SK-N-SH (cell line): ENCODE results near the gene IL32. TPM values are rescaled to one million over a fixed set of nuclear protein-coding genes. Genes with fewer than 3 reads are reported as not detected.
A peak's percentile ranks its signal among the peaks of the same experiment; 100 is the strongest.

Experiments
- CTCF ChIA-PET: fragments of 300-600, 350-600 bp; formaldehyde crosslinking; extraction: SDS; loops from one replicate; lab custom pipeline; 2021; lab: Yijun Ruan, JAX
- POLR2A ChIA-PET: fragments of 350-600 bp; sonication (Branson Sonifier 250); formaldehyde crosslinking; extraction: SDS; loops from one replicate; lab custom pipeline; 2020; ENCODE audit warnings: antibody characterized with exemption, inconsistent platforms; lab: Yijun Ruan, JAX
- DNase-seq: peaks from one replicate; pipeline ENCODE4 v3.0.0; 2012
- H2AFZ ChIP-seq: fragments of 200-600 bp; sonication (generic); 2 replicates; pipeline ENCODE4 v1.8.1; 2016; ENCODE audit warnings: antibody characterized with exemption, mild to moderate bottlenecking, low read depth
- H3F3A ChIP-seq: fragments of 200-600 bp; sonication (generic); replicated peaks from 2 replicates; pipeline ENCODE3; 2016; ENCODE audit warnings: antibody characterized with exemption, mild to moderate bottlenecking; ENCODE audit not compliant: insufficient read depth
- H3K27ac ChIP-seq, 2 experiments: fragments of 200-500 bp in 1 of 2; fragments of 200-600 bp in 1 of 2; sonication (Bioruptor generic) in 1 of 2; sonication (generic), shearing (Covaris generic) in 1 of 2; 2 replicates each; pipeline versions ENCODE4 v1.5.1 to v1.6.1; 2014 to 2016; ENCODE audit warnings: low read depth in 2 of 2, inconsistent platforms in 1 of 2, low read length in 1 of 2, mild to moderate bottlenecking in 1 of 2, mixed read lengths in 1 of 2
- H3K27me3 ChIP-seq: fragments of 200-600 bp; sonication (generic), shearing (Covaris generic); 2 replicates; pipeline ENCODE4 v1.6.1; 2016; ENCODE audit warnings: mixed run types; ENCODE audit not compliant: insufficient read depth
- H3K36me3 ChIP-seq, 2 experiments: fragments of 200-500 bp in 1 of 2; fragments of 200-600 bp in 1 of 2; sonication (Bioruptor generic) in 1 of 2; sonication (generic) in 1 of 2; replicated peaks in 1 of 2; 2 replicates each; pipeline versions ENCODE3 to v1.5.1; 2014 to 2016; ENCODE audit warnings: low read length in 1 of 2, mild to moderate bottlenecking in 1 of 2; ENCODE audit not compliant: insufficient read depth in 2 of 2, control insufficient read depth in 1 of 2
- H3K4me1 ChIP-seq, 2 experiments: fragments of 200-500 bp in 1 of 2; fragments of 200-600 bp in 1 of 2; sonication (Bioruptor generic) in 1 of 2; sonication (generic), shearing (Covaris generic) in 1 of 2; 2 replicates each; pipeline versions ENCODE4 v1.5.1 to v1.6.1; 2014 to 2016; ENCODE audit warnings: low read depth in 1 of 2, low read length in 1 of 2, mixed run types in 1 of 2; ENCODE audit not compliant: insufficient read depth in 2 of 2, control insufficient read depth in 1 of 2
- H3K4me2 ChIP-seq: fragments of 200-600 bp; sonication (generic), shearing (Covaris generic); 2 replicates; pipeline ENCODE4 v1.6.1; 2017; ENCODE audit warnings: mixed run types
- H3K4me3 ChIP-seq, 2 experiments: fragments of 200-500 bp in 1 of 2; fragments of 200-600 bp in 1 of 2; sonication (Bioruptor generic) in 1 of 2; sonication (generic), shearing (Covaris generic) in 1 of 2; 2 replicates each; pipeline versions ENCODE4 v1.5.1 to v1.8.1; 2014 to 2016; ENCODE audit warnings: low read depth in 2 of 2, inconsistent platforms in 1 of 2, low read length in 1 of 2, mild to moderate bottlenecking in 1 of 2, mixed read lengths in 1 of 2, moderate library complexity in 1 of 2
- H3K79me2 ChIP-seq: fragments of 200-600 bp; sonication (generic); 2 replicates; pipeline ENCODE4 v1.8.1; 2017; ENCODE audit warnings: mild to moderate bottlenecking; ENCODE audit not compliant: insufficient read depth
- H3K9ac ChIP-seq: fragments of 200-600 bp; sonication (generic); 2 replicates; pipeline ENCODE4 v1.6.1; 2017; ENCODE audit warnings: mixed run types
- H3K9me2 ChIP-seq: fragments of 200-600 bp; sonication (generic); 2 replicates; pipeline ENCODE4 v1.6.1; 2017; ENCODE audit warnings: mixed run types
- H3K9me3 ChIP-seq: fragments of 200-600 bp; sonication (generic); 2 replicates; pipeline ENCODE4 v1.6.1; 2017; ENCODE audit warnings: mixed run types, mild to moderate bottlenecking, moderate library complexity
- H4K20me1 ChIP-seq: fragments of 200-600 bp; sonication (generic); 2 replicates; pipeline ENCODE4 v1.6.1; 2017; ENCODE audit warnings: mild to moderate bottlenecking, mixed run types; ENCODE audit not compliant: insufficient read depth
- CHD2 ChIP-seq: fragments of 150-350 bp; IDR thresholded peaks from 2 replicates; pipeline ENCODE4 v1.6.1; 2018; ENCODE audit warnings: low read length; ENCODE audit not compliant: partially characterized antibody
- EP300 ChIP-seq, 2 experiments: IDR thresholded peaks; 2 replicates each; pipeline versions ENCODE4 v1.4.0 to v1.6.1; 2012; ENCODE audit warnings: borderline replicate concordance in 1 of 2, low read depth in 1 of 2, low read length in 1 of 2
- GABPA ChIP-seq: IDR thresholded peaks from 2 replicates; pipeline ENCODE4 v1.4.0; 2012; ENCODE audit warnings: low read depth, mild to moderate bottlenecking
- GATA2 ChIP-seq: sonication (generic); formaldehyde crosslinking; IDR thresholded peaks from 2 replicates; pipeline ENCODE4 v1.5.0; 2020; ENCODE audit warnings: mild to moderate bottlenecking, missing genetic modification reagents
- POLR2AphosphoS5 ChIP-seq: IDR thresholded peaks from 2 replicates; pipeline ENCODE4 v1.6.1; 2012; ENCODE audit warnings: low read depth, low read length
- RFX5 ChIP-seq: IDR thresholded peaks from 2 replicates; pipeline ENCODE4 v1.6.1; 2012; ENCODE audit warnings: mild to moderate bottlenecking, improper control_type of control experiment, low read length
- SIN3A ChIP-seq: IDR thresholded peaks from 2 replicates; pipeline ENCODE4 v1.6.1; 2012; ENCODE audit warnings: low read depth, mild to moderate bottlenecking, low read length, moderate library complexity, borderline replicate concordance
- SMC3 ChIP-seq: IDR thresholded peaks from 2 replicates; pipeline ENCODE4 v1.6.1; 2012; ENCODE audit warnings: low read depth, low read length, improper control_type of control experiment
- TEAD4 ChIP-seq: IDR thresholded peaks from 2 replicates; pipeline ENCODE4 v1.4.0; 2012; ENCODE audit warnings: mild to moderate bottlenecking, borderline replicate concordance; ENCODE audit not compliant: insufficient read depth
- YY1 ChIP-seq: IDR thresholded peaks from 2 replicates; pipeline ENCODE4 v1.4.0; 2012; ENCODE audit warnings: low read depth, mild to moderate bottlenecking
- WGBS: methylation state at CpG from one replicate; pipeline ENCODE4 v1.1.6; 2017; ENCODE audit warnings: low lambda C conversion rate; 5-methylcytosine and 5-hydroxymethylcytosine counted together
- polyA plus RNA-seq, 3 experiments: library from polyadenylated mRNA; depleted of rRNA; stranded (reverse); fragments of >200 nt; gene quantifications; 2 replicates each; pipeline ENCODE4 v1.2.3, GENCODE V29; 2012
- TF ChIP-seq, protein P1 (sequence below): fragments of 200-600 bp; sonication (generic); IDR thresholded peaks from 2 replicates; pipeline ENCODE4 v1.6.1; 2017; ENCODE audit warnings: antibody characterized with exemption, mild to moderate bottlenecking, moderate library complexity
- TF ChIP-seq, protein P2 (sequence below): IDR thresholded peaks from 2 replicates; pipeline ENCODE4 v1.4.0; 2012; ENCODE audit warnings: low read depth, borderline replicate concordance
- TF ChIP-seq, protein P3 (sequence below): IDR thresholded peaks from 2 replicates; pipeline ENCODE4 v1.4.0; 2012; ENCODE audit warnings: low read depth, borderline replicate concordance
- TF ChIP-seq, protein P4 (sequence below): IDR thresholded peaks from 2 replicates; pipeline ENCODE4; 2012
- TF ChIP-seq, protein P5 (sequence below): fragments of 150-350 bp; IDR thresholded peaks from 2 replicates; pipeline ENCODE4 v1.6.1; 2017; ENCODE audit warnings: antibody characterized with exemption, low read length, low read depth, borderline replicate concordance

Gene IL32
- polyA plus RNA-seq, 1 of the 3 experiments (the other 2 are of a cell fraction) = 26.4 TPM

DNA sequence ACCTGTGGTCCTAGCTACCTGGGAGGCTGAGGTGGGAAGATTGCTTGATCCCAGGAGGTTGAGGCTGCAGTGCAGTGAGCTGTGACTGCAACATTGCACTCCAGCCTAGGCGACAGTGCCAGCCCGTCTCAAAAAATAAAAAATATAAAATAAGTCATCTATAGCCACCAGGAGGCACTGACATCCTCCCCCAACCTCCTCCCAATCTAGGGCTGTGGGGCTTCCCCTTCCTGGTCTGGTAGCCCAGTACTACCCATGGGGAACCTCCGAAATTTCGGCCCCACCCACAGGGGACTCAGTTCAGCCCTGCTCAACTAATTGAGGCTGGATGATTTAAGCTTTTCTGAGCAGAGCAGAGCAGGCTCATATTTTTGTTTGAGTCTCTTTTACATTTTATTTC, 30.4 kb downstream of the IL32 start:
- Histone ChIP-seq H3K4me2 (no peak overlapping the region), H3K36me3 (no peaks in the 10 kb centered on the region), H3K4me3 (no peak overlapping the region), H3K4me1 (peaks cover 8 to 9% of the 10 kb centered on the region in 2 experiments; a peak in 2 of 4 replicates), H3K79me2 (no peaks in the 10 kb centered on the region), H3K9me2 (no peaks in the 10 kb centered on the region), H3K9ac (no peak overlapping the region), H3K27me3 (peaks cover 24% of the 10 kb centered on the region), H3F3A (peaks cover 7% of the 10 kb centered on the region), H4K20me1 (no peaks in the 10 kb centered on the region), H3K9me3 (no peaks in the 10 kb centered on the region), H3K27ac (no peak overlapping the region), H2AFZ (no peak overlapping the region)
- ChIA-PET CTCF (interaction anchor here (1.0 to 4.1 kb wide), 6 partner anchors 9 to 36 kb away, joined by 3 to 34 read pairs (median 3); partner anchors contain the start of gene ZNF205), POLR2A (interaction anchor here (1.0 kb wide), 1 partner anchor 39 kb away, joined by 3 read pairs; the partner anchor contains the start of gene ZNF213)
- 21% methylated on average over 4 of the region's 4 CpGs for WGBS
- TF ChIP-seq, protein P1, sequence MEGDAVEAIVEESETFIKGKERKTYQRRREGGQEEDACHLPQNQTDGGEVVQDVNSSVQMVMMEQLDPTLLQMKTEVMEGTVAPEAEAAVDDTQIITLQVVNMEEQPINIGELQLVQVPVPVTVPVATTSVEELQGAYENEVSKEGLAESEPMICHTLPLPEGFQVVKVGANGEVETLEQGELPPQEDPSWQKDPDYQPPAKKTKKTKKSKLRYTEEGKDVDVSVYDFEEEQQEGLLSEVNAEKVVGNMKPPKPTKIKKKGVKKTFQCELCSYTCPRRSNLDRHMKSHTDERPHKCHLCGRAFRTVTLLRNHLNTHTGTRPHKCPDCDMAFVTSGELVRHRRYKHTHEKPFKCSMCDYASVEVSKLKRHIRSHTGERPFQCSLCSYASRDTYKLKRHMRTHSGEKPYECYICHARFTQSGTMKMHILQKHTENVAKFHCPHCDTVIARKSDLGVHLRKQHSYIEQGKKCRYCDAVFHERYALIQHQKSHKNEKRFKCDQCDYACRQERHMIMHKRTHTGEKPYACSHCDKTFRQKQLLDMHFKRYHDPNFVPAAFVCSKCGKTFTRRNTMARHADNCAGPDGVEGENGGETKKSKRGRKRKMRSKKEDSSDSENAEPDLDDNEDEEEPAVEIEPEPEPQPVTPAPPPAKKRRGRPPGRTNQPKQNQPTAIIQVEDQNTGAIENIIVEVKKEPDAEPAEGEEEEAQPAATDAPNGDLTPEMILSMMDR = peak; percentile 48
- TF ChIP-seq SMC3 (no peak), GABPA (no peak)
- TF ChIP-seq, protein P2, sequence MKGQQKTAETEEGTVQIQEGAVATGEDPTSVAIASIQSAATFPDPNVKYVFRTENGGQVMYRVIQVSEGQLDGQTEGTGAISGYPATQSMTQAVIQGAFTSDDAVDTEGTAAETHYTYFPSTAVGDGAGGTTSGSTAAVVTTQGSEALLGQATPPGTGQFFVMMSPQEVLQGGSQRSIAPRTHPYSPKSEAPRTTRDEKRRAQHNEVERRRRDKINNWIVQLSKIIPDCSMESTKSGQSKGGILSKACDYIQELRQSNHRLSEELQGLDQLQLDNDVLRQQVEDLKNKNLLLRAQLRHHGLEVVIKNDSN = no peak
- peak; percentile 57 for DNase-seq

DNA sequence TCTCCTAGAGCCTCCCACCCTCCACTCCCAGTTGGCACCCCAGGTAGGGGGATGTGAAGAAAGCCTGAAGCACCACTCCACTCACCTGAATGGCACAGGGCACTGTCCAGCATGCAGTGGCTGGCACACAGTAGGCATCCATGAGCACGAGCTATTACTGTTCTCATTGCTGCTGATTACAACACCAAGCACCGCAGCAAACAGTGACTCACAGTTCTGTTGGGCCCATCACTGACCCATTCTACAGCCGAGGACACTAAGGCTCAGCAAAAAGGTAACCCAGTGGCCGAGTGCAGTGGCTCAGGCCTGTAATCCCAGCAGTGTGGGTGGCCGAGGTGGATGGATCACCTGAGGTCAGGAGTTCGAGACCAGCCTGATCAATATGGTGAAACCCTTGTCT, 30.9 kb downstream of the IL32 start:
- Histone ChIP-seq H3F3A (peaks cover 7% of the 10 kb centered on the region), H3K4me3 (no peak overlapping the region), H3K79me2 (no peaks in the 10 kb centered on the region), H3K9ac (no peak overlapping the region), H3K4me2 (no peak overlapping the region), H3K9me2 (no peaks in the 10 kb centered on the region), H3K4me1 (peaks cover 9 to 11% of the 10 kb centered on the region in 2 experiments; a peak in 2 of 4 replicates), H3K36me3 (no peaks in the 10 kb centered on the region), H3K9me3 (no peaks in the 10 kb centered on the region), H3K27me3 (peaks cover 19% of the 10 kb centered on the region)
- POLR2A ChIA-PET = interaction anchor here (1.0 kb wide), 1 partner anchor 39 kb away, joined by 3 read pairs; the partner anchor contains the start of gene ZNF213
- WGBS = 39% methylated on average over 4 of the region's 6 CpGs
- CTCF ChIA-PET = interaction anchor here (1.2 to 4.1 kb wide), 5 partner anchors 9 to 37 kb away, joined by 3 to 34 read pairs (median 3); partner anchors contain the start of gene ZNF205
- no peak for DNase-seq
- TF ChIP-seq GATA2 (no peak), RFX5 (no peak), POLR2AphosphoS5 (no peak), SIN3A (no peak), CHD2 (no peak), YY1 (no peak), EP300 (IDR thresholded peaks at IDR 0.05; ENCODE audit: borderline replicate concordance in 1 of 2, low read depth in 1 of 2, low read length in 1 of 2) (no peak), TEAD4 (no peak), SMC3 (no peak)
- TF ChIP-seq, protein P2 = no peak
- TF ChIP-seq, protein P3, sequence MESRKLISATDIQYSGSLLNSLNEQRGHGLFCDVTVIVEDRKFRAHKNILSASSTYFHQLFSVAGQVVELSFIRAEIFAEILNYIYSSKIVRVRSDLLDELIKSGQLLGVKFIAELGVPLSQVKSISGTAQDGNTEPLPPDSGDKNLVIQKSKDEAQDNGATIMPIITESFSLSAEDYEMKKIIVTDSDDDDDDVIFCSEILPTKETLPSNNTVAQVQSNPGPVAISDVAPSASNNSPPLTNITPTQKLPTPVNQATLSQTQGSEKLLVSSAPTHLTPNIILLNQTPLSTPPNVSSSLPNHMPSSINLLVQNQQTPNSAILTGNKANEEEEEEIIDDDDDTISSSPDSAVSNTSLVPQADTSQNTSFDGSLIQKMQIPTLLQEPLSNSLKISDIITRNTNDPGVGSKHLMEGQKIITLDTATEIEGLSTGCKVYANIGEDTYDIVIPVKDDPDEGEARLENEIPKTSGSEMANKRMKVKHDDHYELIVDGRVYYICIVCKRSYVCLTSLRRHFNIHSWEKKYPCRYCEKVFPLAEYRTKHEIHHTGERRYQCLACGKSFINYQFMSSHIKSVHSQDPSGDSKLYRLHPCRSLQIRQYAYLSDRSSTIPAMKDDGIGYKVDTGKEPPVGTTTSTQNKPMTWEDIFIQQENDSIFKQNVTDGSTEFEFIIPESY = no peak
- TF ChIP-seq, protein P4, sequence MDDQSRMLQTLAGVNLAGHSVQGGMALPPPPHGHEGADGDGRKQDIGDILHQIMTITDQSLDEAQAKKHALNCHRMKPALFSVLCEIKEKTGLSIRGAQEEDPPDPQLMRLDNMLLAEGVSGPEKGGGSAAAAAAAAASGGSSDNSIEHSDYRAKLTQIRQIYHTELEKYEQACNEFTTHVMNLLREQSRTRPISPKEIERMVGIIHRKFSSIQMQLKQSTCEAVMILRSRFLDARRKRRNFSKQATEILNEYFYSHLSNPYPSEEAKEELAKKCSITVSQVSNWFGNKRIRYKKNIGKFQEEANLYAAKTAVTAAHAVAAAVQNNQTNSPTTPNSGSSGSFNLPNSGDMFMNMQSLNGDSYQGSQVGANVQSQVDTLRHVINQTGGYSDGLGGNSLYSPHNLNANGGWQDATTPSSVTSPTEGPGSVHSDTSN = no peak
- TF ChIP-seq, protein P5, sequence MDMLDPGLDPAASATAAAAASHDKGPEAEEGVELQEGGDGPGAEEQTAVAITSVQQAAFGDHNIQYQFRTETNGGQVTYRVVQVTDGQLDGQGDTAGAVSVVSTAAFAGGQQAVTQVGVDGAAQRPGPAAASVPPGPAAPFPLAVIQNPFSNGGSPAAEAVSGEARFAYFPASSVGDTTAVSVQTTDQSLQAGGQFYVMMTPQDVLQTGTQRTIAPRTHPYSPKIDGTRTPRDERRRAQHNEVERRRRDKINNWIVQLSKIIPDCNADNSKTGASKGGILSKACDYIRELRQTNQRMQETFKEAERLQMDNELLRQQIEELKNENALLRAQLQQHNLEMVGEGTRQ = no peak
- TF ChIP-seq, all 33 proteins: peak for 0
- Histone ChIP-seq H3K27ac (no peak overlapping the region), H2AFZ (no peak overlapping the region), H4K20me1 (no peaks in the 10 kb centered on the region)
